Gastroesophageal sphincter (tissue), 3 donors: ENCODE results near the gene RNASEH2B.

Experiments
- EP300 ChIP-seq: sonication (generic); formaldehyde crosslinking; IDR thresholded peaks from one replicate; pipeline ENCODE4 v1.6.1; 2017; ENCODE audit warnings: antibody characterized with exemption, mild to moderate bottlenecking
- POLR2A ChIP-seq, 2 donors: fragments of 450-650 bp; IDR thresholded peaks; one replicate each; pipeline ENCODE4 v1.6.1; 2017; ENCODE audit warnings: antibody characterized with exemption in 2 of 2, mild to moderate bottlenecking in 2 of 2, moderate library complexity in 1 of 2
- POLR2AphosphoS5 ChIP-seq: sonication (generic); formaldehyde crosslinking; IDR thresholded peaks from one replicate; pipeline ENCODE4 v1.6.1; 2017; ENCODE audit warnings: antibody characterized with exemption
- TF ChIP-seq, protein P1 (sequence below), 4 experiments: fragments of 200-600 bp in 2 of 4; fragments of 450-650 bp in 2 of 4; sonication (generic) in 1 of 4; IDR thresholded peaks; one replicate each; pipeline ENCODE4 v1.5.1; 2017 to 2019; ENCODE audit warnings: antibody characterized with exemption in 4 of 4, mild to moderate bottlenecking in 2 of 4, moderate library complexity in 2 of 4

DNA sequence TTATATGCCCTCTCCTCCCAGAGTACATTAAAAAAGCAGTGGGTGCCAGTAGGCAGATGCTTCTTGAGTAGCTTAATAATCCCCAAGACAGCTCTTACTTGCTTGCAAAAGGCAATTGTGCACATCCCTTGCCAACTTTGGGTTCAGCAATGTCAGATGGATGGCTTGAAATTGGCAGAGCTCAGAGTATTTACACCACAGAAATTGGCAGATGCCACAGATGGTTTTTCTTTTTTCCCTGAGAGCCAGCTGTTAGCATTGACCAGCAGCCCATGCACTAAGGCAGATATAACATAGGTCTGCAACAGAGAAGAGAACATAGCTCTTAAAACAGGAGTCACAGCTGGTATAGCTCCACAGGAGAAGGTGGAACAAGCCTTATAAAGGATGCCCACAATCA, 18.4 kb upstream of the RNASEH2B start:
- TF ChIP-seq, protein P1, sequence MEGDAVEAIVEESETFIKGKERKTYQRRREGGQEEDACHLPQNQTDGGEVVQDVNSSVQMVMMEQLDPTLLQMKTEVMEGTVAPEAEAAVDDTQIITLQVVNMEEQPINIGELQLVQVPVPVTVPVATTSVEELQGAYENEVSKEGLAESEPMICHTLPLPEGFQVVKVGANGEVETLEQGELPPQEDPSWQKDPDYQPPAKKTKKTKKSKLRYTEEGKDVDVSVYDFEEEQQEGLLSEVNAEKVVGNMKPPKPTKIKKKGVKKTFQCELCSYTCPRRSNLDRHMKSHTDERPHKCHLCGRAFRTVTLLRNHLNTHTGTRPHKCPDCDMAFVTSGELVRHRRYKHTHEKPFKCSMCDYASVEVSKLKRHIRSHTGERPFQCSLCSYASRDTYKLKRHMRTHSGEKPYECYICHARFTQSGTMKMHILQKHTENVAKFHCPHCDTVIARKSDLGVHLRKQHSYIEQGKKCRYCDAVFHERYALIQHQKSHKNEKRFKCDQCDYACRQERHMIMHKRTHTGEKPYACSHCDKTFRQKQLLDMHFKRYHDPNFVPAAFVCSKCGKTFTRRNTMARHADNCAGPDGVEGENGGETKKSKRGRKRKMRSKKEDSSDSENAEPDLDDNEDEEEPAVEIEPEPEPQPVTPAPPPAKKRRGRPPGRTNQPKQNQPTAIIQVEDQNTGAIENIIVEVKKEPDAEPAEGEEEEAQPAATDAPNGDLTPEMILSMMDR (IDR thresholded peaks at IDR 0.05): no peak
- TF ChIP-seq EP300 (no peak), POLR2A (IDR thresholded peaks at IDR 0.05) (no peak), POLR2AphosphoS5 (no peak)
